ENCODE results near the gene TMEM236.

DNA sequence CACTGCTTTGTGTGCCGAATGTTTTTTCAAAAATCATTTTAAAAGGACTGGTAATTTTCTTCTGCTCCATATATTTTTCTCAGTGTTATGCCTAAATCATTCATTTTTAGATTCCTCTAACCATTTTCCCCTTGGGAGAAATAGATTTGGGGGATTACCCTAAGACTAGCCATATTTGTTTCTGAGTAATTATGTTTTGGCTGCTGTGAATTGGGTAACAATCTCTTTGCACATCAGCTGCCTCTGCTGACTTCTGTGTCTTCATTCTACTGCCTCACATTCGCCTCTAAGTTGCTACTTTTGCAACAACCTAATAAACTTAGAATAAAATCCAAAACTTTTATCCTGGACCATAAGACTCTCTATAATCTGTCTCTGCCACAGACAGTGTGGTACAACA lies 38.6 kb downstream of the TMEM236 start:
- TF ChIP-seq, protein P1, sequence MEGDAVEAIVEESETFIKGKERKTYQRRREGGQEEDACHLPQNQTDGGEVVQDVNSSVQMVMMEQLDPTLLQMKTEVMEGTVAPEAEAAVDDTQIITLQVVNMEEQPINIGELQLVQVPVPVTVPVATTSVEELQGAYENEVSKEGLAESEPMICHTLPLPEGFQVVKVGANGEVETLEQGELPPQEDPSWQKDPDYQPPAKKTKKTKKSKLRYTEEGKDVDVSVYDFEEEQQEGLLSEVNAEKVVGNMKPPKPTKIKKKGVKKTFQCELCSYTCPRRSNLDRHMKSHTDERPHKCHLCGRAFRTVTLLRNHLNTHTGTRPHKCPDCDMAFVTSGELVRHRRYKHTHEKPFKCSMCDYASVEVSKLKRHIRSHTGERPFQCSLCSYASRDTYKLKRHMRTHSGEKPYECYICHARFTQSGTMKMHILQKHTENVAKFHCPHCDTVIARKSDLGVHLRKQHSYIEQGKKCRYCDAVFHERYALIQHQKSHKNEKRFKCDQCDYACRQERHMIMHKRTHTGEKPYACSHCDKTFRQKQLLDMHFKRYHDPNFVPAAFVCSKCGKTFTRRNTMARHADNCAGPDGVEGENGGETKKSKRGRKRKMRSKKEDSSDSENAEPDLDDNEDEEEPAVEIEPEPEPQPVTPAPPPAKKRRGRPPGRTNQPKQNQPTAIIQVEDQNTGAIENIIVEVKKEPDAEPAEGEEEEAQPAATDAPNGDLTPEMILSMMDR (IDR thresholded peaks at IDR 0.05 in 2 of 3, conservative IDR thresholded peaks at IDR 0.05 in 1 of 3; ENCODE audit: insufficient read depth in 2 of 3, low read depth in 1 of 3, low read length in 3 of 3): no peak
- TF ChIP-seq BHLHE40 (IDR thresholded peaks at IDR 0.05; ENCODE audit: low read length) (no peak), ZFPM2 (CRISPR knock-in tag; IDR thresholded peaks at IDR 0.05) (no peak), SMC3 (conservative IDR thresholded peaks at IDR 0.05; ENCODE audit: insufficient read depth, low read depth, low read length) (no peak), RCOR1 (IDR thresholded peaks at IDR 0.05; ENCODE audit: borderline replicate concordance in 1 of 2, low read depth in 2 of 2, low read length in 2 of 2) (no peak)
